Tibial nerve (tissue), 4 donors: ENCODE measurements around the gene LGALS9.

Source experiments
- CTCF ChIP-seq, 5 experiments: fragments of 200-600 bp in 3 of 5; fragments of 450-650 bp in 2 of 5; sonication (generic) in 3 of 5; IDR thresholded peaks; one replicate each; pipeline ENCODE4 v1.5.1; 2016 to 2019; ENCODE audit warnings: antibody characterized with exemption in 5 of 5, mild to moderate bottlenecking in 3 of 5, moderate library complexity in 2 of 5
- EP300 ChIP-seq, 2 donors: sonication (generic); formaldehyde crosslinking; IDR thresholded peaks; one replicate each; pipeline ENCODE4 v1.6.1; 2017; ENCODE audit warnings: antibody characterized with exemption in 2 of 2, mild to moderate bottlenecking in 1 of 2
- POLR2A ChIP-seq, 2 donors: fragments of 450-650 bp; IDR thresholded peaks; one replicate each; pipeline ENCODE4 v1.6.1; 2017; ENCODE audit warnings: antibody characterized with exemption in 2 of 2, mild to moderate bottlenecking in 2 of 2, moderate library complexity in 2 of 2

GRCh38 chr17:27663936-27664605, 33.1 kb downstream of the LGALS9 start:
- TF ChIP-seq POLR2A (IDR thresholded peaks at IDR 0.05) (no peak), CTCF (IDR thresholded peaks at IDR 0.05) (no peak), EP300 (IDR thresholded peaks at IDR 0.05) (no peak)
